HG03159 (cell line): ENCODE measurements around the gene LCE2C.

Experiments used
- ATAC-seq: cut with Tn5 transposase; IDR thresholded peaks from one replicate; pipeline ENCODE4 v1.9.1; 2021; ENCODE audit warnings: mild to moderate bottlenecking, moderate library complexity; ENCODE audit not compliant: unreplicated experiment

LCE2C gene

DNA sequence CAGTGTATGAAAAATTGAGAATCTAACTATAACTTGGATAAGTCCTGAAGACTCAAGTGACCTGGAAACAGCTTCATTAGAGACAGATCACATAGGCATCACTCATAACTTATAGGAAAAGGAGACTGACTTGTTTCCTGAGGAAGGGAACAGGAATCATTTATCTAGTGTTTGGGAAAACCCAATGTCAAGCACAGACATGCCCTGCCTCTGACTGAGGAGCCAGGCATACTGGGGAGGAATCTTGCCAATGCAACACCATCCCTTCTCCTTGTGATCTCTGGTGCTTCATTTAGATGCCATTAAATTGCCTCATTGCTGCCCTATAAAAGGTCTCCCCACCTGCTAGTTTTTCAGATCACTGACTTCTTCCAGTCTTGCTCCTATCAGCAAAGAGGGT lies 43.2 kb downstream of the LCE2C start:
- ATAC-seq, result no peak

GRCh38 chr1:152725261-152725660 lies 50.2 kb downstream of the LCE2C start:
- ATAC-seq, result no peak
